Esophagus squamous epithelium (tissue), 5 donors: ENCODE measurements around the gene ADA. TPM values are rescaled to one million over a fixed set of nuclear protein-coding genes. Genes with fewer than 3 reads are reported as not detected.

ENCODE experiments used
- DNase-seq: peaks from one replicate; lab custom pipeline; 2025; lab: John Stamatoyannopoulos, UW
- H3K27ac ChIP-seq, 4 donors: fragments of 200-600 bp; sonication (generic); one replicate each; pipeline ENCODE4 v1.5.1; 2016 to 2019; ENCODE audit warnings: mild to moderate bottlenecking in 1 of 4
- H3K27me3 ChIP-seq, 4 donors: fragments of 200-600 bp; sonication (generic); 1 replicate in 3 of 4; 2 replicates in 1 of 4; pipeline versions ENCODE4 v1.5.1 to v1.6.0; 2017 to 2021; ENCODE audit warnings: antibody characterized with exemption in 1 of 4
- H3K36me3 ChIP-seq, 3 donors: fragments of 200-600 bp; sonication (generic); one replicate each; pipeline ENCODE4 v1.5.1; 2016 to 2019
- H3K4me1 ChIP-seq, 3 donors: fragments of 200-600 bp; sonication (generic); one replicate each; pipeline ENCODE4 v1.5.1; 2017 to 2019
- H3K4me3 ChIP-seq, 4 donors: fragments of 200-600 bp; sonication (generic); 1 replicate in 3 of 4; 2 replicates in 1 of 4; pipeline ENCODE4 v1.5.1; 2016 to 2019; ENCODE audit warnings: mild to moderate bottlenecking in 2 of 4, moderate library complexity in 1 of 4
- H3K9me3 ChIP-seq, 3 donors: fragments of 200-600 bp; sonication (generic); one replicate each; pipeline ENCODE4 v1.5.1; 2016 to 2019
- CTCF ChIP-seq, 6 experiments: fragments of 450-650 bp in 4 of 6; fragments of 200-600 bp in 2 of 6; sonication (generic) in 2 of 6; IDR thresholded peaks; one replicate each; pipeline ENCODE4 v1.5.1; 2016 to 2019; ENCODE audit warnings: antibody characterized with exemption in 6 of 6, mild to moderate bottlenecking in 4 of 6, moderate library complexity in 4 of 6
- POLR2A ChIP-seq, 4 donors: fragments of 450-650 bp; IDR thresholded peaks; one replicate each; pipeline ENCODE4 v1.6.1; 2017; ENCODE audit warnings: antibody characterized with exemption in 4 of 4, mild to moderate bottlenecking in 4 of 4, moderate library complexity in 3 of 4
- WGBS, 2 donors: methylation state at CpG; one replicate each; pipeline ENCODE4 v1.1.5; 2018; 5-methylcytosine and 5-hydroxymethylcytosine counted together
- intact Hi-C: fragments of 100-400 bp; cut with DNase I; formaldehyde crosslinking; loops from one replicate; pipeline ENCODE4 v1.15.0; 2022
- total RNA-seq, 4 donors: library from RNA; depleted of rRNA; stranded (reverse); fragments of >200 nt; gene quantifications; one replicate each; pipeline ENCODE4 v1.1.0, GENCODE V29; 2016
- donor health status: DM: yes; HTN: yes; CAD: no.

Gene ADA
- total RNA-seq, 4 donors from 2014 or later, result 3.8 to 31.7 (median 15.7) TPM

- TF ChIP-seq POLR2A (IDR thresholded peaks at IDR 0.05), result no peak
- TF ChIP-seq CTCF (IDR thresholded peaks at IDR 0.05), result no peak
- Histone ChIP-seq H3K4me1 (peaks cover 0 to 65% (median 45%) of the 10 kb centered on the region in 3 donors), H3K36me3 (no peaks in the 10 kb centered on the region), H3K4me3 (no peak overlapping the region), H3K27ac (peak overlapping the region; percentile 73 to 90 (median 82)), H3K27me3 (no peaks in the 10 kb centered on the region), H3K9me3 (no peaks in the 10 kb centered on the region)
- intact Hi-C loops, result no loop called here
- no peak for DNase-seq
- 76 to 86% methylated on average over 1 of the region's 1 CpG for WGBS, 2 donors
Measured at GRCh38 chr20:44581515-44581914, 70.0 kb downstream of the ADA start.

- intact Hi-C loops, result no loop called here
- H3K27me3 ChIP-seq, result no peaks in the 10 kb centered on the region
- no peaks in the 10 kb centered on the region for H3K9me3 ChIP-seq
- H3K4me3 ChIP-seq, result no peak overlapping the region
- H3K27ac ChIP-seq, result peak overlapping the region; percentile 8 to 90 (median 82)
- TF ChIP-seq POLR2A (IDR thresholded peaks at IDR 0.05) (no peak), CTCF (IDR thresholded peaks at IDR 0.05) (no peak)
- 75 to 85% methylated on average over 9 of the region's 9 CpGs for WGBS, 2 donors
- peaks cover 0 to 64% (median 43%) of the 10 kb centered on the region in 3 donors for H3K4me1 ChIP-seq
- no peaks in the 10 kb centered on the region for H3K36me3 ChIP-seq
- no peak for DNase-seq
Measured at GRCh38 chr20:44580581-44581268, 70.8 kb downstream of the ADA start.

- WGBS, 2 donors, result 63 to 67% methylated on average over 8 of the region's 8 CpGs
- Histone ChIP-seq H3K4me3 (no peak overlapping the region), H3K9me3 (no peaks in the 10 kb centered on the region), H3K36me3 (no peaks in the 10 kb centered on the region), H3K27ac (peak overlapping the region; percentile 1 to 90 (median 82)), H3K27me3 (no peaks in the 10 kb centered on the region), H3K4me1 (peaks cover 0 to 57% (median 32%) of the 10 kb centered on the region in 3 donors)
- intact Hi-C loops, result no loop called here
- TF ChIP-seq POLR2A (IDR thresholded peaks at IDR 0.05) (no peak), CTCF (IDR thresholded peaks at IDR 0.05) (no peak)
- DNase-seq, result no peak
Measured at GRCh38 chr20:44579313-44580081, 72.0 kb downstream of the ADA start.

- no peak for TF ChIP-seq POLR2A (IDR thresholded peaks at IDR 0.05)
- TF ChIP-seq CTCF (IDR thresholded peaks at IDR 0.05), result peak in 2 of 6 experiments; percentile 5 to 29
- DNase-seq, result no peak
- Histone ChIP-seq H3K4me1 (peaks cover 4 to 75% (median 45%) of the 10 kb centered on the region in 3 donors), H3K4me3 (no peak overlapping the region), H3K9me3 (no peaks in the 10 kb centered on the region), H3K27ac (peak overlapping the region in 3 of 4 donors; percentile 16 to 83 (median 56)), H3K27me3 (no peaks in the 10 kb centered on the region), H3K36me3 (no peaks in the 10 kb centered on the region)
- 45 to 60% methylated on average over 3 of the region's 3 CpGs for WGBS, 2 donors
- intact Hi-C loops, result no loop called here
Measured at GRCh38 chr20:44576297-44576696, 75.2 kb downstream of the ADA start.

GRCh38 chr20:44574372-44574771 is 77.1 kb downstream of the ADA start:
- 92 to 97% methylated on average over 4 of the region's 4 CpGs for WGBS, 2 donors
- Histone ChIP-seq H3K36me3 (no peaks in the 10 kb centered on the region), H3K9me3 (no peaks in the 10 kb centered on the region), H3K27ac (peak overlapping the region in 2 of 4 donors; percentile 73 to 83), H3K27me3 (no peaks in the 10 kb centered on the region), H3K4me3 (no peak overlapping the region), H3K4me1 (peaks cover 4 to 59% (median 31%) of the 10 kb centered on the region in 3 donors)
- TF ChIP-seq POLR2A (IDR thresholded peaks at IDR 0.05) (no peak), CTCF (IDR thresholded peaks at IDR 0.05) (no peak)
- DNase-seq, result no peak
- intact Hi-C loops, result no loop called here
